ENCODE results near the gene UBE2H. TPM values are rescaled to one million over a fixed set of nuclear protein-coding genes. Genes with fewer than 3 reads are reported as not detected.
A peak's percentile ranks its signal among the peaks of the same experiment; 100 is the strongest.

The UBE2H gene
- total and polyA plus RNA-seq, 4 donors, result 11.9 to 84.2 (median 23.7) TPM

- WGBS, result 35% methylated on average over 3 of the region's 3 CpGs
- Histone ChIP-seq H3K4me3 (ENCODE audit: low read depth in 1 of 3, low read length in 3 of 3) (no peak overlapping the region), H3K9ac (ENCODE audit: low read depth in 1 of 2, low read length in 2 of 2) (no peak overlapping the region), H3K4me1 (ENCODE audit: control insufficient read depth in 4 of 4, insufficient read depth in 4 of 4, low read length in 3 of 4) (peaks cover 12 to 44% (median 30%) of the 10 kb centered on the region in 4 donors), H3K27me3 (ENCODE audit: control insufficient read depth in 4 of 4, insufficient read depth in 4 of 4, low read length in 3 of 4) (no peaks in the 10 kb centered on the region), H3K9me3 (ENCODE audit: control insufficient read depth in 4 of 4, low read length in 3 of 4) (no peaks in the 10 kb centered on the region), H3K36me3 (ENCODE audit: control insufficient read depth in 4 of 4, insufficient read depth in 3 of 4, low read depth in 1 of 4, low read length in 3 of 4) (peaks cover 0 to 3% (median under 1%) of the 10 kb centered on the region in 4 donors), H3K27ac (ENCODE audit: low read depth in 1 of 2, low read length in 2 of 2) (peak overlapping the region; percentile 50 to 53)
- DNase-seq (ENCODE audit: low spot score), result no peak
- TF ChIP-seq ATF3 (IDR thresholded peaks at IDR 0.05) (peak; percentile 29), MAX (IDR thresholded peaks at IDR 0.05) (peak; percentile 66), HNF4G (IDR thresholded peaks at IDR 0.05) (no peak), JUND (IDR thresholded peaks at IDR 0.05) (peak in 1 of 2 donors; percentile 65), FOXA1 (IDR thresholded peaks at IDR 0.05) (no peak), SP1 (IDR thresholded peaks at IDR 0.05) (peak; percentile 72), RAD21 (IDR thresholded peaks at IDR 0.05) (peak; percentile 15 to 42), YY1 (IDR thresholded peaks at IDR 0.05) (peak; percentile 73), CTCF (IDR thresholded peaks at IDR 0.05; ENCODE audit: low read depth, low read length, missing input control) (no peak), NR2F2 (IDR thresholded peaks at IDR 0.05) (no peak), EGR1 (IDR thresholded peaks at IDR 0.05; ENCODE audit: low read depth in 2 of 2) (no peak), REST (IDR thresholded peaks at IDR 0.05) (peak; percentile 56), ZBTB33 (IDR thresholded peaks at IDR 0.05) (peak; percentile 36), RXRA (IDR thresholded peaks at IDR 0.05) (peak; percentile 51 to 74), FOXA2 (IDR thresholded peaks at IDR 0.05) (peak; percentile 80), HNF4A (conservative IDR thresholded peaks at IDR 0.05) (peak; percentile 57 to 72), GABPA (IDR thresholded peaks at IDR 0.05 in 1 of 2, conservative IDR thresholded peaks at IDR 0.05 in 1 of 2) (no peak), TAF1 (conservative IDR thresholded peaks at IDR 0.05) (peak; percentile 17)
Observed at GRCh38 chr7:129851809-129852208, 101.0 kb downstream of the UBE2H start.
